HTERT RPE-1 (cell line): ENCODE results near the gene AHDC1.
"Not testable (repeated sequence)": the region's sequence is repeated elsewhere in the genome, so short reads cannot be mapped to it uniquely, and the experiment has no call there.

ENCODE experiments used
- in situ Hi-C: fragments of 300-500 bp; cut with MboI; formaldehyde crosslinking; loops from 4 replicates; pipeline ENCODE4 v1.14.3; 2020; ENCODE audit warnings: low sequenced_read_pairs

AHDC1 gene

DNA sequence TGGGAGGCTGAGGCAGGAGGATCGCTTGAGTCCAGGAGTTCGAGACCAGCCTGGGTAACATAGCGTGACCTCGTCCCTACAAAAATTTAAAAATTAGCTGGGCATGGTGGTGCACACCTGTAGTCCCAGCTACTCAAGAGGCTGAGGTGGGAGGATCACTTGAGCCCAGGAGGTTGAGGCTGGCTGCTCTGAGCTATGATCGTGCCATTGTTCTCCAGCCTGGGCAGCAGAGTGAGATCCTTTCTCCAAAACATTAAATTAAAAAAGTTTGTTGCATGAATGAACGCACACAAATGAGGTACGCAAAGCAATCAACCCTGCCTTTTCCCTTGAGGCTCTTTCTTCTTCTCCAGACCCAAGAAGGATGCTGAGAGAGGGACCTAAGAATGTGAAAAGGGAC lies 50.1 kb downstream of the AHDC1 start:
- in situ Hi-C loops = not testable (repeated sequence)

DNA sequence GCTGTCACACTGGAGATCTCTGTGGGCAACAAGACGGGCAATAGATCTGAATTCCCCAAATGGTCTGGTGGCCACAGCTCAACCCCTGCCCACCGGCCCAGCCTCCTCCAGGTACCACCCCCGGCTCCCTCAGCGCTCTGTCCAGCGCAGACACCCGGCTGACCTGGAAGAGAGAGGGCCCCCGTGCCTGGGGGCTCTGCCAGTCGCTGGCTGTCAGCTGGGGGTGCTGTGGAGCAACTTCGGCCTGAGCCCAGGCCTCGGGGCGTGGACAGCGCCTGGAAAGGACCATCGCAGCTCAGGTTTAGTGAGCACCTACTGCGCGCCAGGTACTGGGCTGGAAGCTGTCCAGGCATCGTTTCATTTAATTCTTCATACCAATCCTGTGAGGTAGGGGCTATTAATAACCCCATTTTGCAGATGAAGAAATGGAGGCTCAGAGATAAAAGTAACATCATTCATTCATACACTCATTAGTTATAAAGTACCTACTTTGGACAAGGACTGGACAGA lies 51.0 kb downstream of the AHDC1 start:
- in situ Hi-C loops = no loop called here

DNA sequence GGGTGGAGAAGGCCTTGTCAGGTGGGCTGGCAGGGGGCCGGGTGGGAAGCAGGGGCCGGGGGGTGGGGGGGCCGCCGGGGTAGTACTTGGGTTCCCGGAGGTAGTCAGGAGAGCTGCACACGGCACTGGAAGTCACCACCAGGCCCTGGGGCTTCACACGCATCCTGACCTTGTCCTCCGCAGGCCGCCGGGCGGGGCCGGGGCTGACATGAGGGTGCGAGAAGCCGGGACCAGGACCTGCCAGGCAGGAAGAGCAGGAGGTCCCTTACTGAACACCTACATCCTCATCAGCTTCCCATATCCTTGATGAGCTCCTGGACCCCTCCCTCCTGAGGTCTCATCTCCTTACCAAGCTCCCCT lies 52.0 kb downstream of the AHDC1 start:
- in situ Hi-C loops = no loop called here

DNA sequence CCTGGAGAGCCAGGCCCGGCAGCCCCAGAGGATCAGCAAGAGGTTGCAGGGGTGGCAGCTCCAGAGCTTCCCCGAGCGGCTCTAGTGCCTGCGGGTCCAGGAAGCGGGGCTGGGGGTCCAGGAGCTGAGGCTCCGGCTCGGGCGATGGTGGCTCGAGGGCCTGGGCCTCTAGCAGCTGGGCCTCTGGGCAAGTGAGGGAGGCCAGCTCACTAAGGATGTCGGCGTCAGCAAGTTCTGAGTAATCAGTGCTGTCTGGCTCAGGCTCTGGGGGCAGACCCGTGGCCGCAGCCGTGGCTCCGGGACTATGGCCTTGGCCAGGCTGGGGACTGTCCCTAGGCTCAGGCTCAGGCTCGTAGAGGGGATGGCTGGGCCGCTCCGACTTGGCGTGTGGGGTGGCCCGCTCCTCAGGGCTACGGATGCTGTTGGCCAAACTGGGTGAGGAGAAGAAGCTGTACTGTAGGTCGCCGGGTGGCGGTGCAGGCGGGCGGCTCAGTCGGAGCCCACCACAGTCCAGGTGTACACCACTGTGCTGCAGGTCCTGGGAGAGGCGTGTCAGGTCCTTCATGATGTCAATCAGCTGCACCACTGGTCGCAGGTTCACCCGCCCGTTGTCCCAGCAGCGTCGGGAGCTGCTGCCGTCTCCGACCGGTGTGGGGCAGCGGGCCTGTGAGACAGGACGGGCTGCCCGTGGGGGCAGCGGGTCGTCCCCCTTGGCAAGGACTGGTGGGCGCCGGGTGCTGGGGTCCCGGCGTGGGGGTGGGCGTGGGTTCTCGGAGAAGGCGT lies 52.6 kb downstream of the AHDC1 start:
- in situ Hi-C loops = no loop called here

DNA sequence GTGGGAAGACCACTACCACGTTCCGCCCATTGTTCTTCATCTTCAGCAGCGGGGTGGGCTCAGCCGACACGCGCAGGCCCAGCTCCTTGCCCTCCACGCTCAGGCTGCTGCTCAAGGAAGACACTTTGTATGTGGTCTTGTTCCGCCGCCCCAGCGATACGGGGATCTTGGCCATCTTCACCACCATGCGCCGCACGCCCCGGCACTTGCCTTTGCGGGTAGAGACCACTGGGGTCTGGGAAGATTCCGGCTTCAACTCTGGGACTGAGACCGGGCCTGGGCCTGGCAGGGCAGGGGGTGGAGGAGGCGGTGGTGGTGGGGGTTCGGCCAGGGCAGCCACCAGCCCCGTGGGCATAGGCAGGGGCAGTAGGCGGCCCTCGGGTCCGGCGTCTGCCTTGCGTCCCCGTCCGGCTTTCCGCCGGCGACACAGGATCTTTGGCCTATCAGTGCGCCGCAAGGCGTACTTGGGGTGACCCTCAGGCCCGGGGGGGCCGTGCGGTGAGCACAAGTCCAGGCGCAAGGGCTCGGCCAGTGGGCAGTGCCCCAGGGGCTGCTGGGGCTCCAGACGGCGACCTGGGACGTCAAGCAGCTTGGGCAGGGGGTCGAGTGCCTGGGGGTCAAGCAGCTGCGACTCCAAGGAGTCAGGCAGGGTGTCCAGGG lies 53.3 kb downstream of the AHDC1 start:
- in situ Hi-C loops = no loop called here

DNA sequence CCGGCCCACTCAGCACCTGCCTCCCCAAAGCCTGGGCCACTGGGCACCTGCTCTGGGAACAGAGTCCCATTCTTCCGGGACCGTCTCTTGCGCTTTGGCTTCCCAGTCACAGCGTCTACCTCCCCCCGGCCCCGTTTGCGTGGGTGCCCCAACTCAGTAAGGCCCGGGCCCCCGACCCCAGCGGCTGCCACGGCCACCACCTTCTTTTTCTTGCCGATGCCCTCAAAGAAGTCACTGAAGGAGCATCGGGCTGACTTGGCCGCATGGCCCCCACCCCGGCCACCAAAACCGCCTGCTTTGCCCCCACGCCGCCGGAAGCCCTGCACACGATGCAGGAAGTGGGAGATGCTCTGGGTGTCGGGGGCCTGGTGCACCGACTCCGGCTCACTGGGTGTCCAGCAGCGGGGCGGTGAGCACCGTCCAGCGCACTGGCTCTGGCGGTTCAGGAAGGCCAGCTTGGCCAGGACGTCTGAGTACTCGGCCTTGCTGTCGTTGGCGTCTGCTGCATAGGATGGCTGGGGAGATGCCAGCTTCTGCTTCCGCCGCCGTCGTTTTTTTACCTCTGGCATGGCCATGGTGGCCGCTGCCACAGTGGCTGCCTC lies 54.0 kb downstream of the AHDC1 start:
- in situ Hi-C loops = no loop called here

DNA sequence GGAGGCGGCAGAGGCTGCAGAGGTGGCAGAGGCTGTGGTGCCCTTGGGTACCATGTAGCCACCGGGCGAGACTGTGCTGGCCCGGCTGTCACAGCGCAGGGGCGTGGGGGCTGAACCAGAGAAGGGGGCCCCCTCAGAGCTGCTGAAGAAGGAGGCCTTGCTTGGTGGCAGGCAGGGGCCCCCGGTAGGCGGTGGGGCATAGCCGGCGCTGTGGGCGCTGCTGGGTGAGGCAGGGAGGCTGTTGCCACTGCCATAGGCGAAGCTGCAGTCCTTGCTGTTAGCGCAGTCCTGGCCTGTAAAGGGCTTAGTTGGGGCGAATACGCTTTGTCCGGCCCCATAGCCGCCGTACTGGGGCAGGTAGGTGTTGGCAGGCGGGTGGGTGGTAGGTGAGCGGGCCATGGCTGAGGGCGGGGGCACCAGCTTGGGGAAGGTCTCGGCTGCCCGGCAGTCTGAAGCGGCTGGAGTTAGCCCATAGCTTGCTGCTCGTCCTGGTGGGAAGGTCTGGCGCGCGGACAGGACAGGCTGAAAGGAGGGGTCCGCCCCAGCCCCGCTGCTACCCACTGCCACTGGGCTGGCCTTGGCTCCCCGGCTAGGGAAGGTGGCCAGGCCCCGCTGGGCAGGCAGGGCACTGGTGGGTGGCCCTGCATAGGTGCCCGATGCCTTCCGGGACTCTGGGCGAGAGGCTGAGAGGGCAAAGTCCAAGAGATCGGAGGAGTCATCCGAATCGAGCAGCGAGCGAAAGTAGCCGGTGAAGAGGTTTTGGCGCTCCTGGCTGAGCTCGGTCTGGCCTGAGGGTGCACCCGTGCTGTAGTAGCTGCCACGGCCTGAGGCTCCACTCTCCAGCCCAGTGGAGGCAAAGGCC lies 54.9 kb downstream of the AHDC1 start:
- in situ Hi-C loops = no loop called here

DNA sequence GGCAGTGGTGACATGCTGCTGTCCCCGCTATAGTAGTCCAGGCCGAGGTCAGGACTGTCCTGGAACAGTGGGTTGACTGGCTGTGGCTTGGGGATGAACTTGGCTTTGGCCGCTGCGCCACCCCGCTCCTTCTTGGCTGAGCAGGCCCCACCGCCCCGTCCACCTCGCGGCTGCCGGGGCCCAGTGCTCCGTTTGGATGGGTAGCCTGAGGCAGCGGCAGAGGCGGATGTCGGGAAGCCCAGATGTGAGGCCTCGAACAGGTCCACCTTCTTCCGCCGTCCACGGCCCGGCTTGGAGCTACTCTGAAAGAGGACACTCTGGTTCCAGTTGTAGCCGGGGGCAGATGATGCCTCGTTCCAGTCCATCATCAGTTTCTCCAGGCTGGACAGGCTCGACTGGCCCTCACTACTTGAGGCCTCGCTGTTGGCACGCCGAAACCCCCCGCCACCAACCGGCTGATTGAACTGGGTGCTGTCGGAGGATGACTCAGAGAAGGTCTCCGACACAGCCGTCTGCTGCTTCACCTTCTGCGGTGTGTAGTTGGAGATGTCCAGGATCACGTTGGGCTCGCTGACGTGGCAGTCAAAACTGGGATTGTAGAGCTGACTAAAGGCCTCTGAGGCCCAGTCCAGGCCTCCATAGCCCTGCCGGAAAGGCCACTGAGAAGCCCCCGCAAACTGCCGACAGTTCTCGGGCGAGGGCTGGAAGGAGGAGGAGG lies 55.6 kb downstream of the AHDC1 start:
- in situ Hi-C loops = no loop called here

DNA sequence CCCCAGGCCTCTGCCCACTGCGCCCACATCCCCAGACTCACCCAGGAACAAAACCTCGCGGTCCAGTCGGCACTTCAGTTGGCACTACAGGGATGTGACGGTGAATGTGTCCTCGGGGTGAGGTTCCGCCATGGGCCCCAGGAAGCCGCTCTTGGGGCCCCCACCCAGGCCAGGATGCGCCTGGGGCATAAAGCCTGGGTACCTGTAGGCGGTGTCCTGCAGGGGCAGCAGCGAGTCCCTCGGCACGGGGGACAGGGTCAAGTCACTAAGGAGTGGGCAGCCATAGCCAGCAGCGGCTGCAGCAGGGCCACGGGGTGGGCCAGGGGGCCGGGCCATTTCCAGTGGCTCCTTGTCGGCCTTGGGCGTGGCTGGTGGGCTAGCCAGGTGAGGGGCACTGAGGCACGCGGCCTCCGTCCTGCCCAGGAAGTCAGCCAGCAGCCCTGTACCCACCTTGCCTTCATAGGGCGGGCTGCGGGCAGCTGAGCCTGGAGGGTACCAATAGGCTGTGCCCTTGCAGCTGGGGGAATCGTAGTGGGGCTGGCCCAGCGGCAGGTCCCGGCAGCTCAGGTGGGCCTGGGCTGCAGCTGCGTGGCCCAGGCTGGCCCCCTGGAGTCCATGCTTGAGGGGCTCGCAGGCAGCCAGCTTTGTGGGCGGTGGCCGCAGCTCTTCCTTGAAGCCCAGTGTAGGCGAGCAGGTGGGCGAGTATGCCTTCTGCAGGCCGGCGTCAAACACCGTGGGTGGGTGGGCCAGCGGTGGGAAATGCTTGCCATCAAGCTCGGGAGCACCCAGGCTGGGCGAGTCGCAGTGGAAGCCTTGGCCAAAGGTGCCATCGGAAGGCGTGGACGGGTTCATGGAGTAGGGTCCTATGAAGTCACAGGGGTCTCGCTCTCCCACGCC lies 56.5 kb downstream of the AHDC1 start:
- in situ Hi-C loops = no loop called here

DNA sequence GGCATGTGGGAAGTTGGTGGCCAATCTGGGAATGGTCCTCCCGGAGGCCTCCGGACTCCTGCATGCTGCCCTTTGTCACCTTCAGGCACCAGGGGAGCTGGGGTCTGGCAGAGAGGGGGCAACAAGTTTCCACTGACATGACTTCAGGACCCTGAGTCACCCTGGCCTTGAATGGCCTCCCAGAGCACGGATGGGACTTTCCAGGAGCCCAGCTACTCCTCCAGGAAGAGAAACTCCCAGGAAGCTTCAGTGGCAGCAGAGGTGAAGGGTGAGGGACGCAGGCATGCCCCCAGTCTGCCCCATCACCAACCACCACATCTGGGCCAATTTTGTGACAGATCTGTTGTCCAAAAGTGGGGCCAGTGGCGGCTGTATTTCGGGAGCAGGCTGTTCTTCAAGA lies 58.1 kb downstream of the AHDC1 start:
- in situ Hi-C loops = no loop called here

DNA sequence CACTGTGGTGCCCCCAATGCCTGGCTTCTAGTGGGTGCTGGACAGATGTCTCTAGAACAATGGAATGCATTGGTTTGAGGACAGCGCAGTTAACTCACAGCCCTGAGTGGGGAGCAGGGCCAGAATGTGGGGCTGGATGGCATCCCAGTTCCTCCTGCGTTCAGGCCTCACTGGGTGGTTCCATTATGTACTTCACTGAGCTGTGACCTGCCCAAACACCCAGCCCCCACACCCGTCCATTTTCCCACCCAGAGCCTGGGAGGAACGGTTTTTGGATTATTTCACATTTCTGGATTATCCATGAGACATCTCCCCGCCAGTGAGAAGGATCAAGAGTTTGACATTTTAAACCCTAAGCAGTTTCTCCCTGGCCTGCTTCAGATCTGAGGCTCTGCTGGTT lies 58.7 kb downstream of the AHDC1 start:
- in situ Hi-C loops = no loop called here

DNA sequence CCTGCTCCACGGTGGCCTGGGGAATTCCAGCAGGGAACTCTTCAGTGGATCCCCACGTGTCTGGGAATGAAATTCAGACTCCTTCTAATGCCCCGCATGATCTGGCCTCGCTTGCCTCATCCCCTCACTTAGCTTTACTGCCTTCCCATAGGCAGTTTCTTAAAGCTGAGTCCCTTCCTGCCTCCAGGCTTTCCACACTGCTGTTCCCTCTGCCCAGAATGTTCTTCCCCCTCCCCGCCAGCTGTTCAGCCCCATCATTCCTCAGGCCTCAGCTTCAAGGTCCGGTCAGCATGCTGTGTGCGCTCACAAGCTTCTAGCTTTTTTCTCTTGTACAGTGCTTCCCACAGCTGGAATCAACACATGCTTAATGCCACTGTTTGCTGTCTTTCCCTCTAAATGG lies 59.1 kb downstream of the AHDC1 start:
- in situ Hi-C loops = no loop called here

DNA sequence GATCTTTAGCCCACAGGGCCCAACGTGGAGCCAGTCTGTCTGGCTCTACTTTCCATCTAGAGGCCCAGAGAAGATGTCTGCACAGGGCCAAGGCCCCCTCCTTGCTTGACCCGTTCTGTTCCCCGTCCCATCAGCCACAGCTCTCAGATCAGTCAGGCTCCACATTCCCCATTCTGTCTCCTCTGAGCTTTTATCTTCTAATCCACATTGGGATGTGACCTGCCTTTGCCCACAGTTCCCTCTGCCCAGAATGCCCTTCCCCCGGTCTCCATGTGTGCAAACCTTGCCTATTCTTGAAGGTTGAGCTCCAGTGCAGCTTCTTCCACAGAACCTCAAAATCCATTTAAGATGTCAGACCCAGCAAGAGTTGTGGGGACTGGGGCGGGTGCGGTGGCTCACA lies 60.7 kb downstream of the AHDC1 start:
- in situ Hi-C loops = no loop called here

DNA sequence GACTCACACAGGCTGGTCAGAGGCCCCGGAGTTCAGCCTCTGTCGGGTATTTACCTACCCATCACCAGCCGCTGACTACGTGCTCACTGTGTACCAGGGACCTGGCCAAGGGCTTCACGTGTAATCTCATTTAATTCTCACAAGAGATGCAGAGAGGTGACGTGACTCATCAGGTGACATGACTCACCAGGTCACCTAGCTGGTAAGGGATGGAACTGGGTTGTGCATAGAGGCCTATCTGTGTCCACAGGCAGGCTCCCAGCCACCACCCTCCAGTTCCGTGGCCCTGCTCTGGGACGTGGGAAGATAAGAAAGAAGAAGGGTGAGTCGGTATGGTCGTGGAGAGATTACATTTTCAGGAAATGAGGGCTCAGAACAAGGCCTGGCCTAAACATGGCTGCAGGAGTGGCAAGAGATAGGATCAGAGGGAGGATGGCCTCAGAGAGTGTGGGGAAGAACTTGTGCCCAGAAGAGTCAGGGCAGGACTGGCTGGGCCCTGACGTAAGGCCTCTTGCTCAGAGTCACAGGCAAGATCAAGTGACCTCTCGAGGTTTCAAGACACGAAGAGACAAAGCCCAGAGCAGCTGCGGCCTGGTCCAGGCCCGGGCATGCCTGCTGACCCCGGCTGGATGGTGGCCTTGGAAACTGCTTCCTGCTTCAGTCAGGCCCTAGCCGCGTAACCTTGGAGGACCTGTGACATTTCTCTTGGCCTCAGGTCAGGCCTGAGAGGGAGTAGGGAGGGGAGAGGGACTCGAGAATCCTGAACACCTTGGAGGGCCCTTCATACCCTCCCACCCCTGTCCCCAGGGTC lies 61.3 kb downstream of the AHDC1 start:
- in situ Hi-C loops = no loop called here

DNA sequence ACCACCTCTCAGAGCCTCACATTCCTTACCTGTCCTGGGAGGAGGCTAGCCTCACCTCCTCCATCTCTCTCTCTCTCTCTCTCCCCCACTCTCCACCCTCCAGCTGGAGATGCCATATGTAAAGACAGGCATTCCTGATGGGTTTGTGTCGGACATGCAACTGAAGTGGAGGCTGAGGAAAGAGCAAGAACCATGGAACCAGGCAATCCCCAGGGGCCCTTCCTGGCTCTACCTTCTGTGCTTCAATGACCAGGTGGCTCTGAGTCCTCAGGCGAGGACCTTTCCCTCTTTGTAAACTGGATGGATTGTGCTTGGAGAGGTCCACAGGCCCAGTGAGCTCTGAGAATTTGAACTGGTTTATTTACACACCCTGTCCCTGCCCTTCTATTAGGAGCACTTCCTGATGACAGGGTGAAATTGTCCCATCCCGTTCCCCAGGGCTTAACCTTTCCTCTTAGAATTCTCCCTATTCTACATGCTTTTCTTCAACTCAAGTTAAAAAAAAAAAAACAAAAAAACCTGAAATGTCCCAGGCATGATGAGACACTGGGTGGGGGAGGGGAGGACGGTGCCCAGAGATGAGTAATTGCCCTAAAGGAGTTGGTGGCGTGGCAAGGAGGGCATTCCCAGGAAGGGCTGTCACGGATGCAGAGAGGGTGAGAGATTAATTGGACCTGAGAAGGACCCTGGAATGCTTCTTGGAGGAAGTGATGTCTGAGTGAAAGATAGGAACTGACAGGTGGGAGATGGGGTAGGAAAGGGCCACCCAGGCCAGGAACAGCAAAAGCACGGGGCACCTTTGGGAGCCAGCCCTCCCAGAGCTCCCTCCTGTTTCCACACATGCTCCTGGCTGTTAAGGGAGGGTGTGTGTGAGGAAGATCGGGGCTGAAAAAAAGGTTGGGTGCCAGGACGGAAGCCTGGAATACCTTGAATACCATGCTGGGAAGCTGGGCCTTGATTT lies 63.8 kb downstream of the AHDC1 start:
- in situ Hi-C loops = no loop called here

DNA sequence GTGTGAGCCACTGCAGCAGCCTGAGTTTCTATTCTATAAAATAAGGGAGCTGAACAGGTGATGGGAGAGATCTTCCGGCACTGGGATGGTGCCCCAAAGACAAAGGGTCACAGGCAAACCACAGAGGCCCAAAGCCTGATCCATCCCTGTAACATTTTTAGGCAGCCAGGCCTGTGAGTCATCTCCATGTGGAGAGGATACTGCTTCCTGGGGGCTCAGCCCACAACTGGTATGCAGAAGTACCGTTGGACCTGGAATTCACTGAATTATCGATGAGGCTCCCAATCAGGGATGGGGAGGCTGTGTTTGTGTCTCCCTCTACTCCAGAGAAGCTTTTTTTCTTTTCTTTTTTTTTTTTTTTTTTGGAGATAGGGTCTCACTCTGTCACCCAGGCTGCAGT lies 65.2 kb downstream of the AHDC1 start:
- in situ Hi-C loops = no loop called here

DNA sequence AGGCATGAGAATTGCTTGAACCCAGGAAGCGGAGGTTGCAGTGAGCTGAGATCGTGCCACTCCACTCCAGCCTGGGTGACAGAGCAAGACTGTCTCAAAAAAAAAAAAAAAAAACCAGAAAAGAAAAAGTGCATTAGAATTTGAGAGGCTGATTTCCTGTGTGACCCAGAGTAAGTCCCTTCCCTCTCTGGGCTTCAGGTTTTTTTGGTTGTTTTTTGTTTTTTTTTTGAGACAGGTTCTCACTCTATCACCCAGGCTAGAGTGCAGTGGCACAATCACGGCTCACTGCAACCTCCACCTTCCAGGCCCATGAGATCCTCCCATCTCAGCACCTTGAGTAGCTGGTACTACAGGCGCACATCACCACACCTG lies 65.7 kb downstream of the AHDC1 start:
- in situ Hi-C loops = not testable (repeated sequence)

DNA sequence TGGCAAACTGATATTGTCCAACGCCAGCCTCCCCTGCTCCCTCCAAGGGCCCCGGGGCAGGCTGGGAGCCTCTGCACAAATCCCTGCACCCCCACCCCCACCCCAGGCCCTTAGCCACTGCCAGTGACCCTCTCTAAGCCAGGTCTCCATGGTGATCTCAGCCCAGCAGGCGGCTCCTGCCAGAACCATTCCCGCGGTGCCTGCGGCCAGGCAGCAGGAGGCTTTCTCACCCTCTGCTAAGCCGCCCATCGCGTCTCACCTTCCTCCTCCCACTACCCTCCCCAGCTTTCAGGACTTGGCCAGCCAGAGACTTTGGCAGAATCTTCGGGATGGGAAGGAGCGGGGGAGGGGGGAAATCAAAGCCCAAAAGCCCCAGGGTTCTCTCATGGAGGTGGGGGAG lies 67.2 kb downstream of the AHDC1 start:
- in situ Hi-C loops = no loop called here
